ENCODE data around the gene NHSL2. TPM values are rescaled to one million over a fixed set of nuclear protein-coding genes. Genes with fewer than 3 reads are reported as not detected.

The NHSL2 gene
- total and polyA plus RNA-seq, 2 experiments from 2014 or later = 4.7 to 9.5 TPM

- no peak for TF ChIP-seq REST (IDR thresholded peaks at IDR 0.05; ENCODE audit: unreplicated experiment)
Measured at GRCh38 chrX:72060921-72061490, 150.4 kb downstream of the NHSL2 start (continued).

- H3K27ac ChIP-seq (ENCODE audit: low read depth) = no peak overlapping the region
- Mint-ChIP-seq H3K27ac (no peak overlapping the region), H3K27me3 (ENCODE audit: insufficient read depth, low read depth, poor library complexity) (peaks cover 2% of the 10 kb centered on the region), H3K9me3 (no peaks in the 10 kb centered on the region), H3K36me3 (ENCODE audit: low read depth) (peaks cover 6% of the 10 kb centered on the region; the same call in 2 of the 3 replicates), H3K4me3 (no peak overlapping the region), H3K4me1 (peaks cover 30% of the 10 kb centered on the region)
- H3F3A ChIP-seq (replicated peaks; ENCODE audit: low read depth) = no peaks in the 10 kb centered on the region
- H3K79me2 ChIP-seq (replicated peaks; ENCODE audit: insufficient read depth) = no peaks in the 10 kb centered on the region
- H4K20me1 ChIP-seq (replicated peaks; ENCODE audit: insufficient read depth) = no peaks in the 10 kb centered on the region
- H3K4me3 ChIP-seq = no peak overlapping the region
- DNase-seq (ENCODE audit: low spot score) (no peak), ATAC-seq (no peak)
- H2AFZ ChIP-seq = no peak overlapping the region
- H3K4me1 ChIP-seq (ENCODE audit: insufficient read depth) = 0 out of 2 replicates have a peak, but pooled peaks cover 4% of the 10 kb centered on the region
- H3K4me2 ChIP-seq = no peak overlapping the region
- H3K9me2 ChIP-seq (ENCODE audit: insufficient read depth) = no peaks in the 10 kb centered on the region
- no peaks in the 10 kb centered on the region for H3K27me3 ChIP-seq (ENCODE audit: insufficient read depth)
- H3K36me3 ChIP-seq (ENCODE audit: insufficient read depth) = no peaks in the 10 kb centered on the region
- TF ChIP-seq EZH2 (IDR thresholded peaks at IDR 0.05; ENCODE audit: low read depth, unreplicated experiment) (no peak), POLR2AphosphoS5 (IDR thresholded peaks at IDR 0.05; ENCODE audit: low read depth) (no peak), ZNF114 (CRISPR knock-in tag; IDR thresholded peaks at IDR 0.05) (no peak), NANOG (IDR thresholded peaks at IDR 0.05; ENCODE audit: borderline replicate concordance) (no peak), EZH2phosphoT487 (IDR thresholded peaks at IDR 0.05; ENCODE audit: unreplicated experiment) (no peak), ZNF462 (CRISPR knock-in tag; IDR thresholded peaks at IDR 0.05) (no peak), CTCF (conservative IDR thresholded peaks at IDR 0.05; ENCODE audit: low read depth in 2 of 2) (no peak), STAT1 (IDR thresholded peaks at IDR 0.05; ENCODE audit: unreplicated experiment) (no peak), ETS1 (IDR thresholded peaks at IDR 0.05) (no peak)
Measured at GRCh38 chrX:72062916-72063315, 152.3 kb downstream of the NHSL2 start.

All from GM23338 (cell line).